Mucosa of descending colon (tissue), 3 donors: ENCODE measurements around the gene FXR2. TPM values are rescaled to one million over a fixed set of nuclear protein-coding genes. Genes with fewer than 3 reads are reported as not detected.

Experiments used
- ATAC-seq: fragments of 200-7000 bp; cut with Tn5 transposase; one replicate; pipeline ENCODE4 v1.9.1; 2020; ENCODE audit warnings: mild to moderate bottlenecking, moderate library complexity
- DNase-seq, 3 donors: peaks; one replicate each; pipeline ENCODE4 v3.0.0-alpha.2; 2020
- H3K36me3 ChIP-seq: fragments of 200-600 bp; one replicate; pipeline ENCODE4 v1.8.0; 2021; ENCODE audit warnings: low read depth, mild to moderate bottlenecking
- H3K4me1 ChIP-seq: fragments of 200-600 bp; one replicate; pipeline ENCODE4 v1.8.0; 2021; ENCODE audit warnings: low read depth, mild to moderate bottlenecking
- H3K4me3 ChIP-seq: fragments of 200-600 bp; one replicate; pipeline ENCODE4 v1.8.0; 2021; ENCODE audit warnings: mild to moderate bottlenecking
- H3K9me3 ChIP-seq: fragments of 200-600 bp; one replicate; pipeline ENCODE4 v1.8.0; 2021; ENCODE audit warnings: mild to moderate bottlenecking
- CTCF ChIP-seq: fragments of 200-600 bp; IDR thresholded peaks from one replicate; pipeline ENCODE4 v1.8.0; 2022; ENCODE audit warnings: antibody characterized with exemption, mild to moderate bottlenecking
- intact Hi-C, 2 donors: fragments of 100-400 bp; cut with DNase I in 1 of 2; cut with micrococcal nuclease in 1 of 2; formaldehyde crosslinking; loops; one replicate each; pipeline versions ENCODE4 v1.11.0 to v1.11.1; 2022; cut with DNase I, micrococcal nuclease
- total RNA-seq, 3 donors: library from RNA; stranded (reverse); fragmentation: NEBNext Ultra II Directional in 2 of 3; extraction: Animal tissue kit (Norgen Biotek cat#: 25700) in 2 of 3; gene quantifications; one replicate each; pipeline versions ENCODE4 v1.2.1 to v1.2.4, GENCODE V29; 2021 to 2023
- donor health status: DM: no; HTN: no; CAD: no; lungs with moderate emphysema.
- donor health status: DM: no; HTN: no; CAD: no.
- donor health status: DM: no; HTN: yes; CAD: no.

Gene FXR2
- total RNA-seq, 3 donors from 2014 or later = 23.0 to 53.3 (median 28.1) TPM

GRCh38 chr17:7557147-7557764, 57.4 kb downstream of the FXR2 start:
- Histone ChIP-seq H3K4me1 (peaks cover 42% of the 10 kb centered on the region), H3K36me3 (no peaks in the 10 kb centered on the region), H3K9me3 (no peaks in the 10 kb centered on the region), H3K4me3 (no peak overlapping the region)
- ATAC-seq = peak; percentile 41
- peak; percentile 75 to 81 (median 81) for DNase-seq
- intact Hi-C loops = no loop called here
- no peak for TF ChIP-seq CTCF

DNA sequence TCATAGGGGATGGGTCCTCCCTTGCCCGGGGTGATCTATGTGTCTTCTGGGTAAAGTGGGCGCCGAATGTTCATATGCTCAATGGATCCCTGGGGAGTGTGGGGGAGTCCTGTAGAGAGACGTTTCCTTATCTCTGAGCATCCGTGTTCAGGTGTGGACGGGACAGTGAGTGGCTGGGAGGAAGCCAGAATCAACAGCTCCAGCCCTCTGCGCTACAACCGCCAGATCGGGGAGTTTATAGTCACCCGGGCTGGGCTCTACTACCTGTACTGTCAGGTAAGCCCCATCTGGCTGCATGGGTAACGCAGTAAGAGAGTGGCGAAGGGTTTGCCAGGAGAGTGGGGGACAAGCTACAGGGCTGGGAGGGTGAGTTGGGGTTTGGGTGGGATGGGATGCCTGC, 58.1 kb downstream of the FXR2 start:
- Histone ChIP-seq H3K36me3 (no peaks in the 10 kb centered on the region), H3K4me3 (no peak overlapping the region), H3K4me1 (peaks cover 42% of the 10 kb centered on the region), H3K9me3 (no peaks in the 10 kb centered on the region)
- intact Hi-C loops = no loop called here
- TF ChIP-seq CTCF = no peak
- DNase-seq (peak; percentile 74 to 75 (median 75)), ATAC-seq (peak; percentile 37)

DNA sequence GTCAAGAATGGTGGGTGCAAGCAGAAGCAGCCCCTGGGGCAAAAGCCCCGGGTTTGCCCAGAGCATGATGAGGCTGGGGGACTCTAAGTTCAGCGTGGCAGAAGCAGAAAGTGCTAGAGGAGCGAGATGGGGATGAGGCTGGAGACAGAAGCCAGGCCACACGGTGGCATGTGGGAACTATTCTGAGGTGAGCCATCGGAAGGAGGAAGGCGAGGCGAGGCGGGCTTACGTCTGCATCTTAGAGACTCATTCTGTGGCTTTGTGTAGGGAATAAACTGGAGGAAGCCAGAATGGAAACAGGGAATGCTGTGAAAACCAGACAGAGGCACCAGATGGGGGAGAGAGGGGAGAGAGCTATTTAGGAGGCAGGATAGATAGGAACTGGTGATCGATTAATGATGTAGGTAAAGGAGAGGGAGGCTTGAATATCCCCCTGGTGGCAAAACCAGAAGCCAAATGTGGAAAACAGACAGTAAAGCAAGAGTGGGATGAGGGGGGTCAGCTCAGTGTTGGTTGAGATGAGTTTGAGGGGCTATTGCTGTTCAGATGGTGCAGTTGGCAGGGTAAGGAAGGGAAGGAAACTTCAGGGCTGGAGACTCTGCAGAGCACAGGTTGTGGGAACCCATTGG, 59.3 kb downstream of the FXR2 start:
- intact Hi-C loops = no loop called here
- DNase-seq (no peak), ATAC-seq (no peak)
- no peak for TF ChIP-seq CTCF
- H3K9me3 ChIP-seq = no peaks in the 10 kb centered on the region
- peaks cover 32% of the 10 kb centered on the region for H3K4me1 ChIP-seq
- H3K4me3 ChIP-seq = no peak overlapping the region
- no peaks in the 10 kb centered on the region for H3K36me3 ChIP-seq

DNA sequence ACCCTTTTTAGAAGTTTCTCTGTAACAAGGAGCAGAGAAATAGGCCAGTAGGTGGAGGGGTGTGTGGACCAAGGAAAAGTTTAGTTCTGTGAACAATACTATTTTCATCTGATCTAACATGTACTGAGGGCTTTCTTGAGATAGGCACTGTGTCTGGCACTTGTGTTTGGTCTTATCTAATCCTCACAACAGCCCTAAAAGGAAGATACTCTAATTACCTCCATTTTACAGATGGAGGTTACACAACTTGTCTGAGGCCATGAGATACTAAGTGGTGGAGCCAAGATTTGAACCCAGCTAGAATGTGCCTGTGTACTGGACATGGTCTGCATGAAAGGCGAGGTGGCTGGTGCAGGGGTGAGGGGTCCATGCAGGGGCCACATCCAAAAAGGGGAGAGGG, 61.3 kb downstream of the FXR2 start:
- intact Hi-C loops = no loop called here
- no peaks in the 10 kb centered on the region for H3K36me3 ChIP-seq
- DNase-seq (no peak), ATAC-seq (no peak)
- no peaks in the 10 kb centered on the region for H3K9me3 ChIP-seq
- no peak for TF ChIP-seq CTCF
- H3K4me1 ChIP-seq = peaks cover 23% of the 10 kb centered on the region
- no peak overlapping the region for H3K4me3 ChIP-seq

- DNase-seq (peak in 1 of 3 donors; percentile 42), ATAC-seq (no peak)
- no peak for TF ChIP-seq CTCF
- Histone ChIP-seq H3K4me1 (peaks cover 16% of the 10 kb centered on the region), H3K4me3 (no peak overlapping the region), H3K36me3 (no peaks in the 10 kb centered on the region), H3K9me3 (no peaks in the 10 kb centered on the region)
- intact Hi-C loops = no loop called here
Measured at GRCh38 chr17:7552621-7553051, 62.1 kb downstream of the FXR2 start.
